ENCODE measurements around the gene GRIA1.

GRIA1 gene

GRCh38 chr5:153520137-153520536, 29.7 kb downstream of the GRIA1 start:
- TF ChIP-seq CTCF (IDR thresholded peaks at IDR 0.05), result no peak

- no peak for TF ChIP-seq CTCF (IDR thresholded peaks at IDR 0.05)
Measured at GRCh38 chr5:153520952-153521351, 30.5 kb downstream of the GRIA1 start.

DNA sequence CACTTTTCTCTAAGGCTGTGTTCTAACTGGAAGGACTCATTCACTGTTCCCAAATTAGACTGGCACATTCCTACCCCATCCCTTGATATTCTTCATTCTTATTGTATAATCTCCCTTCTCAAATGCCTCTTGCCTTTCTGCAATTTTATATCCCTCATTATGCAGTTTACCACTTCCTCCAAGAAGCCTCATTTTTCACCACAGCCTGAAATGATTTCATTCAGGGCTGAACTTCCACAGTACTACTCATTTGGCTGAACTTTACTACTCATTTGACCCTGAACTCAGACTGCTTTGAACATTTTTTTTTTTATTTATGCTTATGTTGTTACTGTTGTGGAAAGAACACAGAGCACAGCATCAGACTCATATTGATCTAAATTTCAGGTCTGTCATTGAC, 32.7 kb downstream of the GRIA1 start:
- no peak for TF ChIP-seq CTCF (IDR thresholded peaks at IDR 0.05)

GRCh38 chr5:153523831-153524230, 33.4 kb downstream of the GRIA1 start:
- no peak for TF ChIP-seq CTCF (IDR thresholded peaks at IDR 0.05)

DNA sequence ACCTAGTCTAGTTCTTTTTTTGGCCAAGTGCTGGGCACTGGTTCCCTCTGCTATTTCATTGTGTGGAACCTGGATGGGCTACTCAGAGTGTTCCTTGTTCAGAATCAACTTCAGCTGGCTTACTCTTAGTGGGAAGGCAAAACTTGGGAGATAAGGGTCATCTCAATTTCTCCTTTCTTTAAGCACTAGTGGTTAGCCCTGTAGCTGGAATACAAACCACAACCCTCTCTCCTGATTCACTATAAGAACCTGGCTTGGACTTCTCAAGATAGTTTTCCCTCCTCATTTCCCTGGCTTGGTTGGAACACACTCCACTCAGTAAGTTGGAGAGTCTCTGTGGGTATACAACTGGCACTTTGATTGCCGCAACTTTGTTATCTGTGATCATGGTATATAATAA, 35.1 kb downstream of the GRIA1 start:
- no peak for TF ChIP-seq CTCF (IDR thresholded peaks at IDR 0.05)

DNA sequence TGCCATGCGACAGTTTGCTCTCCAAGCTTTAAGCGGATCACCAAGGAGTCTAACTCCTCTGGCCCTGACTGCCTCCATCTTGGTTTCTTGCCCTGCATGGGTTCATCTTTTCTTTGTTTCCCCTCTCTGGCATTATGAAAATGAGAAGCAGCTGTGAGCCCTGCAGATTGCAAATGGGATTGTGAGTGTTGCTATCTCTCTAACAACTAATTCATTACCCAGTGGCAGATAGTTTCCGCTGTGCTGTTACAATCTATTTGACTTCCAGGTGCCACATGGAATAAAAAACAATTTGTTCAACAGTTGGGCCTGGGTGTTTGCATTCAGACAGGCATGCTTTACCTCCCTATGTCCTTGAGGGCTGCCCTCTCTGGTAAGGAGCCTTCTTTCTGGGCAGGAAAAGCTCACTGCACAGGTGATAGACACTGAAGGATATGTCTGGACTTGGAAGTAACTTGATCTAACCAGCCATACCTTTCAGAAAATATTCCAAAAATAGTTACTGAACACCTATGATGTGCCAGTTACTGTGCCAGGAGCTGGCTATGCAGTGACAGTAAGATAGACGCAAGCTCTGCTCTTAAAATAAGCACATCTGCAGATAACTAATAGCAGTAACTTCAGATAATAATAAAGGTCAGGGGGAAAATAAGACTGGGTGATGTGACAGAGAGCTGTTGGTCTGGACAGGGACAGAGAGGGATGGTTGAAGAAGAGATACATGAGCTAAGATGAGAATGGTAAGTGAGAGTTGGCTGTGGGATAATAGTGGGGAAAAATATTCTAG, 40.1 kb downstream of the GRIA1 start:
- TF ChIP-seq CTCF (IDR thresholded peaks at IDR 0.05), result no peak

GRCh38 chr5:153533546-153533945, 43.1 kb downstream of the GRIA1 start:
- TF ChIP-seq CTCF (IDR thresholded peaks at IDR 0.05), result no peak

DNA sequence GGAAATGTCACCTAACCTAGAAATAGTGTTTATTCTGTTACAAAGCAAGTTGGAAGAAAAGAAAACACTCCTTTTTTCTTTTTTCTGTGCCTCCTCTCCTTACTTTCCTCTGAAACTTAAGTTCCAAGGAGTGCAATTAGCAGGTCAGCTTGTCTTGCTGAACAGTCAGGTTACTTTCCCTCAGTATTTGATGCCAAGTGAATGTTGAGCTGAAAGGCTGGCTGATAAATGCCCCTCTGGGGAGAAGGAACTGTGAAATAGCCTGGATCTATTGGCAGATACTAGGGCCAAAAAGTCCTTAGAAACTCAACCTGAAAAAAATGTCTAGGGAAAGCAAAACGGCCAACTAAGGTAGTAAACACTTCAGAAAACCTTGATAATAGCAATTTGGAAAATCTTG, 43.6 kb downstream of the GRIA1 start:
- no peak for TF ChIP-seq CTCF (IDR thresholded peaks at IDR 0.05)

Data from LNCAP (cell line).